SJSA1 (cell line): Measurements from ENCODE around the gene RAB9A. TPM values are rescaled to one million over a fixed set of nuclear protein-coding genes. Genes with fewer than 3 reads are reported as not detected.

ENCODE experiments used
- DNase-seq, 2 experiments: peaks; one replicate each; pipeline ENCODE4 v3.0.0-alpha.2; 2015 to 2020; ENCODE audit warnings: low spot score in 2 of 2, low read depth in 1 of 2
- H3K27ac ChIP-seq: fragments of 250-450 bp; sonication (Bioruptor Pico); 2 replicates; pipeline ENCODE4 v1.5.1; 2020; ENCODE audit warnings: mild to moderate bottlenecking, moderate library complexity
- H3K27me3 ChIP-seq: fragments of 250-450 bp; sonication (Bioruptor Pico); replicated peaks from 2 replicates; pipeline ENCODE4 v1.5.1; 2020; ENCODE audit warnings: mild to moderate bottlenecking, moderate library complexity
- H3K36me3 ChIP-seq: fragments of 250-450 bp; sonication (Bioruptor Pico); 2 replicates; pipeline ENCODE4 v1.5.1; 2020; ENCODE audit warnings: mild to moderate bottlenecking
- H3K4me1 ChIP-seq: fragments of 250-450 bp; sonication (Bioruptor Pico); replicated peaks from 2 replicates; pipeline ENCODE4 v1.6.1; 2021; ENCODE audit warnings: mild to moderate bottlenecking
- H3K4me3 ChIP-seq: fragments of 250-450 bp; sonication (Bioruptor Pico); 2 replicates; pipeline ENCODE4 v1.5.1; 2020; ENCODE audit warnings: mild to moderate bottlenecking
- H3K9me3 ChIP-seq: fragments of 250-450 bp; sonication (Bioruptor Pico); replicated peaks from 2 replicates; pipeline ENCODE4 v1.5.1; 2020; ENCODE audit warnings: mild to moderate bottlenecking
- total RNA-seq: library from RNA; depleted of rRNA; stranded (reverse); fragments of >200 nt; shearing (Covaris generic); gene quantifications from 2 replicates; pipeline ENCODE4 v1.2.3, GENCODE V29; 2014; rRNA removed

Gene RAB9A
- total RNA-seq, 1 experiment from 2014 or later = 21.2 TPM

DNA sequence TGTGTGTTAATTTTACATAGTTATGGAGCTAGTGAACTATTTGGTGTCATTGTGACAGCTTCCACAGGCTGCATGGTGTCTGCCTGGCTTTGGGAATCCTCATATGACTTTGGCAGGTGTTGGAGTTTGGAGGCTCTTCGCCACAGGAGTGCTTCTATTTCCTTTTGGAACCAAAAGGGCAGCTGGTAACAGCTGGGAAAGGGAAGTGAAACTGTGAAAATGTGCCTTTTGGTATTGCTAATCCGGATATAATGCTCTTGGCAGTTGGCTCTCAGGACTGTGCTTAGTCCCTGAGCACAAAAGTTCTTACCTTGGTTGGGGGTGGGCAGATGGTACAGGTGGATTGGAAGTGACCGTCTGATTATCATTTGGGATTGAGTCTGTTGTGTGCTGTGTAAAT is 63.7 kb downstream of the RAB9A start:
- H3K27ac ChIP-seq = no peak overlapping the region
- H3K9me3 ChIP-seq = no peaks in the 10 kb centered on the region
- no peak for DNase-seq
- 0 out of 2 replicates have a peak, but pooled peaks cover 5% of the 10 kb centered on the region for H3K36me3 ChIP-seq
- H3K4me3 ChIP-seq = no peak overlapping the region
- H3K27me3 ChIP-seq = no peaks in the 10 kb centered on the region
- no peaks in the 10 kb centered on the region for H3K4me1 ChIP-seq

DNA sequence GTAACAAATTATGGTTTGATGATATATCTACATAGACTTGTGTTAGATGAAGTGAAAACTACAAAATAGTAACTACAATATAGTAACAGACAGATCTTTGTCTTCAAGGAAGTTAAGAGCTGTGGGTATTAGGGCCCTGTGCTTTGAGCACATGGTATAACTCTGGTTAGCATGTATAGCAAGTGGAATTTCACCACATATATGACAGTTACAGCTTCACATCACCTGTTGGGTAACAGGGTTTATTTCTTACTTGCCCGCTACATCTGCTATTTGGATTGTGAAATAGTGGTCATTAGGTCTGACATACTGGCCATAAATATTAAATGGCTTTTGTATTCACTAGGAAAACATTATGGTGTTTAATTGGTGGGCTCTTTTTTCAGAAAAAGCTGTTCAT is 65.8 kb downstream of the RAB9A start:
- H3K36me3 ChIP-seq = 0 out of 2 replicates have a peak, but pooled peaks cover 4% of the 10 kb centered on the region

GRCh38 chrX:13755254-13755653 is 66.3 kb downstream of the RAB9A start:
- Histone ChIP-seq H3K4me1 (no peaks in the 10 kb centered on the region), H3K36me3 (no peaks in the 10 kb centered on the region)
- no peak for DNase-seq

More for the DNA sequence above, 65.8 kb downstream of the RAB9A start:
- Histone ChIP-seq H3K4me3 (no peak overlapping the region), H3K27me3 (no peaks in the 10 kb centered on the region), H3K9me3 (no peaks in the 10 kb centered on the region), H3K4me1 (no peaks in the 10 kb centered on the region), H3K27ac (no peak overlapping the region)
- DNase-seq = no peak

DNA sequence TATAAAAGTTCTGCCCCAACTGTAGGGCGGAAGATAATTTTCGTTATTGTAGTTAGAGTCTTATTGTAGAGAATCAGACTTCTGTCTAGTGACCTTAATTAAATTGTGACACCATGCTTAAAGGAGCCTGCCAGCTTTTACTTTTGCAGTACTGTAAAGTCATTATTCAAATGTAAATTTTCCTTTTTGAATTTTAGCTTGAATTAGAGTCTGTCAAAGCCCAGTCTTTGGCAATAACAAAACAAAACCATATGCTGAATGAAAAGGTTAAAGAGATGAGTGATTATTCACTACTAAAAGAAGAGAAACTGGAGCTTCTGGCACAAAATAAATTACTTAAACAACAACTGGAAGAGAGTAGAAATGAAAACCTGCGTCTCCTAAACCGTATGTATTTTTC is 67.5 kb downstream of the RAB9A start:
- H3K4me1 ChIP-seq = no peaks in the 10 kb centered on the region
- H3K36me3 ChIP-seq = no peaks in the 10 kb centered on the region
- H3K27me3 ChIP-seq = no peaks in the 10 kb centered on the region
- H3K4me3 ChIP-seq = no peak overlapping the region
- no peaks in the 10 kb centered on the region for H3K9me3 ChIP-seq
- H3K27ac ChIP-seq = no peak overlapping the region
- no peak for DNase-seq

More at GRCh38 chrX:13755254-13755653, 66.3 kb downstream of the RAB9A start:
- no peaks in the 10 kb centered on the region for H3K9me3 ChIP-seq
- H3K27me3 ChIP-seq = no peaks in the 10 kb centered on the region
- no peak overlapping the region for H3K4me3 ChIP-seq
- H3K27ac ChIP-seq = no peak overlapping the region

GRCh38 chrX:13759152-13759718 is 70.3 kb downstream of the RAB9A start:
- no peaks in the 10 kb centered on the region for H3K27me3 ChIP-seq

More at GRCh38 chrX:13759152-13759718, 70.3 kb downstream of the RAB9A start:
- Histone ChIP-seq H3K36me3 (no peaks in the 10 kb centered on the region), H3K4me3 (no peak overlapping the region), H3K4me1 (no peaks in the 10 kb centered on the region), H3K27ac (no peak overlapping the region), H3K9me3 (no peaks in the 10 kb centered on the region)
- no peak for DNase-seq

Other genes starting within 250 kb of the RAB9A start
- not detected in 2 replicates for gene EGFL6, start 119.5 kb upstream of the RAB9A start, total RNA-seq
- 2.6 and 2.7 TPM in 2 replicates for gene TCEANC, start 36.0 kb upstream of the RAB9A start, total RNA-seq
- 14.3 and 33.7 TPM in 2 replicates for gene TRAPPC2, start 45.5 kb downstream of the RAB9A start, total RNA-seq
- 6.6 and 12.9 TPM in 2 replicates for gene OFD1, start 45.6 kb downstream of the RAB9A start, total RNA-seq
- not detected in 2 replicates for gene GPM6B, start 128.0 kb downstream of the RAB9A start, total RNA-seq